A549 treated with dexamethasone at 1 μM for 4 hours (cell line): ENCODE results near the gene LORICRIN. TPM values are rescaled to one million over a fixed set of nuclear protein-coding genes. Genes with fewer than 3 reads are reported as not detected.

ENCODE experiments used
- total RNA-seq: library from RNA; stranded (reverse); fragments of 200-300 nt; extraction: Qiagen RNA extraction; gene quantifications from 5 replicates; pipeline ENCODE4 v1.2.3, GENCODE V29; 2022

LORICRIN gene
- total RNA-seq, result not detected in 5 replicates

GRCh38 chr1:153259387-153259786, at the start of gene LORICRIN:
Gene LORICRIN (plus strand): TSS chr1:153259687. CDS start chr1:153260950, 1,263 bp downstream.

GRCh38 chr1:153217212-153217611, 42.3 kb upstream of the LORICRIN start, which contains the start of gene PRR9:
Gene PRR9 (plus strand): TSS chr1:153217584. CDS start chr1:153218145, 561 bp downstream.

Other genes starting within 250 kb of the LORICRIN start
- gene SPRR1B, start 228.5 kb upstream of the LORICRIN start, total RNA-seq, result not detected in 5 replicates
- not detected in 5 replicates for gene SPRR2D, start 218.6 kb upstream of the LORICRIN start, total RNA-seq
- gene SPRR2A, start 202.2 kb upstream of the LORICRIN start, total RNA-seq, result 0.12 TPM in 1 of 5 replicates, not detected in the others
- gene SPRR2B, start 188.1 kb upstream of the LORICRIN start, total RNA-seq, result not detected in 5 replicates
- gene SPRR2E, start 165.2 kb upstream of the LORICRIN start, total RNA-seq, result not detected in 5 replicates
- not detected in 5 replicates for gene SPRR2F, start 146.2 kb upstream of the LORICRIN start, total RNA-seq
- gene SPRR2G, start 108.8 kb upstream of the LORICRIN start, total RNA-seq, result not detected in 5 replicates
- gene LELP1, start 56.3 kb upstream of the LORICRIN start, total RNA-seq, result not detected in 5 replicates
- gene PRR9, start 42.1 kb upstream of the LORICRIN start, total RNA-seq, result 0.10 TPM in 1 of 5 replicates, not detected in the others
- not detected in 5 replicates for gene PGLYRP3, start 53.3 kb downstream of the LORICRIN start, total RNA-seq
- gene PGLYRP4, start 89.2 kb downstream of the LORICRIN start, total RNA-seq, result not detected in 5 replicates
- gene S100A9, start 98.2 kb downstream of the LORICRIN start, total RNA-seq, result 0.49 to 0.92 TPM (median 0.54 TPM) in 5 replicates
- gene S100A12, start 115.9 kb downstream of the LORICRIN start, total RNA-seq, result not detected in 5 replicates
- not detected in 5 replicates for gene S100A8, start 131.4 kb downstream of the LORICRIN start, total RNA-seq
- not detected in 5 replicates for gene S100A7A, start 156.8 kb downstream of the LORICRIN start, total RNA-seq
- not detected in 5 replicates for gene S100A7, start 201.0 kb downstream of the LORICRIN start, total RNA-seq